ENCODE measurements around the gene ERCC2. TPM values are rescaled to one million over a fixed set of nuclear protein-coding genes. Genes with fewer than 3 reads are reported as not detected.
A peak's percentile ranks its signal among the peaks of the same experiment; 100 is the strongest.

ERCC2 gene
- total and polyA plus RNA-seq, 3 experiments from 2014 or later, result 7.8 to 23.9 (median 22.0) TPM

- Histone ChIP-seq H3K27ac (ENCODE audit: low read depth, low read length) (no peak overlapping the region), H3K27me3 (ENCODE audit: insufficient read depth, low read length, poor library complexity, severe bottlenecking) (no peaks in the 10 kb centered on the region), H3K36me3 (ENCODE audit: insufficient read depth, low read length) (no peaks in the 10 kb centered on the region), H3K9me3 (ENCODE audit: low read length) (no peaks in the 10 kb centered on the region), H3K4me3 (ENCODE audit: low read length) (no peak overlapping the region), H3K4me1 (ENCODE audit: insufficient read depth, low read length) (no peaks in the 10 kb centered on the region)
- peaks cover 4 to 69% (median 7%) of the 10 kb centered on the region in 3 donors for H3K36me3 Mint-ChIP-seq
- POLR2A ChIA-PET, result no interaction called here
- H3K4me3 Mint-ChIP-seq, result no peak overlapping the region
- CTCF ChIA-PET, result no interaction called here
- no peaks in the 10 kb centered on the region for H3K9me3 Mint-ChIP-seq
- H3K4me1 Mint-ChIP-seq, result peaks cover 0 to 6% (median 0%) of the 10 kb centered on the region in 3 donors
- H3K27me3 Mint-ChIP-seq, result no peaks in the 10 kb centered on the region
- H3K27ac Mint-ChIP-seq, result no peak overlapping the region
- DNase-seq, result no peak
Measured at GRCh38 chr19:45356760-45357444, 13.5 kb downstream of the ERCC2 start.

- no peak overlapping the region for H3K4me3 Mint-ChIP-seq
- Histone ChIP-seq H3K27ac (ENCODE audit: low read depth, low read length) (no peak overlapping the region), H3K4me3 (ENCODE audit: low read length) (no peak overlapping the region), H3K36me3 (ENCODE audit: insufficient read depth, low read length) (no peaks in the 10 kb centered on the region), H3K4me1 (ENCODE audit: insufficient read depth, low read length) (no peaks in the 10 kb centered on the region), H3K27me3 (ENCODE audit: insufficient read depth, low read length, poor library complexity, severe bottlenecking) (no peaks in the 10 kb centered on the region), H3K9me3 (ENCODE audit: low read length) (no peaks in the 10 kb centered on the region)
- no peak overlapping the region for H3K27ac Mint-ChIP-seq
- ChIA-PET POLR2A (no interaction called here), CTCF (no interaction called here)
- DNase-seq, result no peak
- H3K27me3 Mint-ChIP-seq, result no peaks in the 10 kb centered on the region
- H3K36me3 Mint-ChIP-seq, result peaks cover 0 to 69% (median 6%) of the 10 kb centered on the region in 3 donors
- H3K9me3 Mint-ChIP-seq, result no peaks in the 10 kb centered on the region
- peaks cover 0 to 6% (median 0%) of the 10 kb centered on the region in 3 donors for H3K4me1 Mint-ChIP-seq
Measured at GRCh38 chr19:45355910-45356309, 14.5 kb downstream of the ERCC2 start.

DNA sequence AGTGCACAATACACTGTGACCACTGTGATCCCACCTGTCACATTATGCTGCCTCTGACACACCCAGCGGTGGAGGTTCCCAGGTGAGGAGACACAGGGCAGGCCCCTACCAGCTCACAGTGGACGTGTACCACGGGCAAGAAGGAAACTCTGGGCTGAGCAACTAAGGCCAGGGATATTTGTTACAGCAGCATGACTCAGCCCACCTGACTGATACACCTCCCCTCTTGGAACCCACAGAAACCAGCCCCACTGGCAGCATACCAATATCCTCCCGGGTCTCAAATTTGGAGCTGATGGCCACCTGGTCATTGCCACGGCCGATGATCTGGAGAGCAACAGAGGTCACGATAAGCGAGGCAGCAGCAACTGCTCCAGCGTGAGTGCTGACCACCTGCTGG, 15.0 kb downstream of the ERCC2 start:
- no peak for DNase-seq
- no peaks in the 10 kb centered on the region for H3K4me1 ChIP-seq (ENCODE audit: insufficient read depth, low read length)
- no peaks in the 10 kb centered on the region for H3K9me3 Mint-ChIP-seq
- peak overlapping the region in 1 of 7 donors; percentile 63 for H3K4me3 Mint-ChIP-seq
- peaks cover 0 to 71% (median 7%) of the 10 kb centered on the region in 3 donors for H3K36me3 Mint-ChIP-seq
- ChIA-PET CTCF (no interaction called here), POLR2A (interaction anchor here (0.5 kb wide), 1 partner anchor 777 kb away, joined by 3 read pairs; no protein-coding TSS in a partner anchor)
- H3K27ac ChIP-seq (ENCODE audit: low read depth, low read length), result no peak overlapping the region
- H3K4me3 ChIP-seq (ENCODE audit: low read length), result no peak overlapping the region
- H3K27me3 Mint-ChIP-seq, result no peaks in the 10 kb centered on the region
- H3K36me3 ChIP-seq (ENCODE audit: insufficient read depth, low read length), result no peaks in the 10 kb centered on the region
- H3K27me3 ChIP-seq (ENCODE audit: insufficient read depth, low read length, poor library complexity, severe bottlenecking), result no peaks in the 10 kb centered on the region
- no peaks in the 10 kb centered on the region for H3K9me3 ChIP-seq (ENCODE audit: low read length)
- H3K27ac Mint-ChIP-seq, result peak overlapping the region in 4 of 8 donors; percentile 22 to 63 (median 32)
- H3K4me1 Mint-ChIP-seq, result peaks cover 0 to 6% (median 0%) of the 10 kb centered on the region in 3 donors

DNA sequence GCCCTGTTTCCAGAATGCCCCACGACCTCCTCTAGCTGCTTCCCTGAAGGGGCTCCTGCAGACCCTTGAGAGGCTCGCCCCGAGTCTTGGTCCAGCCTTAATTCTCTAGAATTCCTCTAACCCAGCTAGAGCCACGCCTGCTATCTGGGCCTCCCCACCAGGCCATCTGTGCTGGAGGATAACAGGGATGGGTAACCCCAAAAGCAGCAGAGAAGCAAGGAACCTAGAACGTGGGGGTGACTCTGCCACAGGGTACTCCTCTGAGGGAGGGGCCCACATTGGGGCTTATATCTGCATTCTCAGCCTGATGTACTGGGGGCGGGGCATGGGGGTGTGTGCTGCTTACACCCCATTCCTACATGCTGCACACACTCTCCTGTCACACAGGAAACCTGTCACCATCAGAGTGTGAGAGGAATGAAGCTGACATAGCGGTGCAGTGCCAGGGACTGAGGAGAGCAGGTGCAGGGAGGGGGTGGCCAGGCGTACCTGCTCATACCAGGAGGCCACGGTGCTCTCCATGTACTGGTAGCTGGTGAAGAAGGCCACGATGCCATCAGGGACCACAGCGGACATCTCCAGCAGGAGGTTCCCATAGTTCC, 16.0 kb downstream of the ERCC2 start:
- Mint-ChIP-seq H3K27ac (peak overlapping the region in 2 of 8 donors; percentile 54 to 63), H3K36me3 (peaks cover 0 to 70% (median 7%) of the 10 kb centered on the region in 3 donors), H3K9me3 (no peaks in the 10 kb centered on the region), H3K4me1 (peaks cover 0 to 6% (median 0%) of the 10 kb centered on the region in 3 donors), H3K27me3 (peaks cover 0 to 1% of the 10 kb centered on the region in 2 donors), H3K4me3 (no peak overlapping the region)
- ChIA-PET POLR2A (no interaction called here), CTCF (no interaction called here)
- Histone ChIP-seq H3K4me1 (ENCODE audit: insufficient read depth, low read length) (no peaks in the 10 kb centered on the region), H3K36me3 (ENCODE audit: insufficient read depth, low read length) (no peaks in the 10 kb centered on the region), H3K9me3 (ENCODE audit: low read length) (no peaks in the 10 kb centered on the region), H3K27me3 (ENCODE audit: insufficient read depth, low read length, poor library complexity, severe bottlenecking) (no peaks in the 10 kb centered on the region), H3K27ac (ENCODE audit: low read depth, low read length) (no peak overlapping the region), H3K4me3 (ENCODE audit: low read length) (no peak overlapping the region)
- no peak for DNase-seq

DNA sequence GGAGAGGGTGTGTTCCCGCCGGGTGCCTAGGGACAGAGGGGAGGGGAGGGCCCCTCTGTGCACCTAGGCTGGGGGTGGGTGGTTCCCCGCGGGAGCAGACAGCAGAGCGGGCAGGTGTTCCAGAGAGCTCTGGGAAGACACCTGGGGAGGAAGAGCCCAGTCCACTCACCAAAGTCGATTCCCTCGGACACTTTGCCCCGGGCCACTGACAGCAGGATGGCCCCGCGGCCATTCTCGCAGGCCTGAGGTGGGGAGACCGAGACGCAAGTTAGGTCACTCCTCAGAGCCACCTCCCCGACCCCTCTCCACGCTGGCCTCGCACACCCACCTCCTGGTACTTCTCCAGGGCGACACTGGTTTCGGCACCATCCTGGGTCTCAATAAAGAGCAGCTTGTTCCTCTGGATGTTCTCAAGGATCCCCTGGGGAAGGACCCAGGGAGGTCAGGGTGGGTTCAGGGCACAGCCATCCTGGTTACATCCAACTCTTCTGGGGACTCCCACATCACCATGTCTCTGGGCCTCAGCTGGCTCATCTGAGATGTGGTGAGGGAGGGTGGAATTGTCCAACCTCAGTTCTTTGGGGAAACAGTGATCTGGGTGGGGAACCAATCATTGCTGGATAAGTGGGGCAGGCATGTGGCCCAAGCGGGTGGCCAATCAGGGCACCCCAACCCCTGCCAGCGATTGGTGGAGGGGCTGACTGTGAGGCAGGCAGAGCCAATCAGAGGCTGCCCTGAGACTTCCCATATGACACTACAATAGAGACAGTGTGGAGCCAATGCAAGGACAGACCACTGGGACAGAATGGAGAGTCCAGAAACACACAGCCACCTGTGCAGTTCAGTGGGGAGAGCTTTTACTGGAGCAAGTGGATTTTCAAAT, 17.2 kb downstream of the ERCC2 start:
- no peaks in the 10 kb centered on the region for H3K9me3 ChIP-seq (ENCODE audit: low read length)
- POLR2A ChIA-PET, result no interaction called here
- peaks cover 0 to 59% (median 7%) of the 10 kb centered on the region in 3 donors for H3K36me3 Mint-ChIP-seq
- CTCF ChIA-PET, result no interaction called here
- H3K4me3 ChIP-seq (ENCODE audit: low read length), result no peak overlapping the region
- H3K4me3 Mint-ChIP-seq, result no peak overlapping the region
- H3K36me3 ChIP-seq (ENCODE audit: insufficient read depth, low read length), result no peaks in the 10 kb centered on the region
- H3K4me1 Mint-ChIP-seq, result peaks cover 0 to 6% (median 0%) of the 10 kb centered on the region in 3 donors
- no peak overlapping the region for H3K27ac Mint-ChIP-seq
- H3K9me3 Mint-ChIP-seq, result no peaks in the 10 kb centered on the region
- no peaks in the 10 kb centered on the region for H3K4me1 ChIP-seq (ENCODE audit: insufficient read depth, low read length)
- H3K27me3 ChIP-seq (ENCODE audit: insufficient read depth, low read length, poor library complexity, severe bottlenecking), result no peaks in the 10 kb centered on the region
- H3K27ac ChIP-seq (ENCODE audit: low read depth, low read length), result no peak overlapping the region
- peaks cover 0 to 1% of the 10 kb centered on the region in 2 donors for H3K27me3 Mint-ChIP-seq
- no peak for DNase-seq

- H3K4me1 Mint-ChIP-seq, result peaks cover 0 to 6% (median 0%) of the 10 kb centered on the region in 3 donors
- H3K36me3 Mint-ChIP-seq, result peaks cover 0 to 54% (median 7%) of the 10 kb centered on the region in 3 donors
- H3K27ac Mint-ChIP-seq, result no peak overlapping the region
- Histone ChIP-seq H3K9me3 (ENCODE audit: low read length) (no peaks in the 10 kb centered on the region), H3K27ac (ENCODE audit: low read depth, low read length) (no peak overlapping the region), H3K4me1 (ENCODE audit: insufficient read depth, low read length) (no peaks in the 10 kb centered on the region), H3K4me3 (ENCODE audit: low read length) (no peak overlapping the region), H3K27me3 (ENCODE audit: insufficient read depth, low read length, poor library complexity, severe bottlenecking) (no peaks in the 10 kb centered on the region), H3K36me3 (ENCODE audit: insufficient read depth, low read length) (no peaks in the 10 kb centered on the region)
- H3K27me3 Mint-ChIP-seq, result peaks cover 0 to 1% of the 10 kb centered on the region in 2 donors
- H3K4me3 Mint-ChIP-seq, result no peak overlapping the region
- H3K9me3 Mint-ChIP-seq, result no peaks in the 10 kb centered on the region
- POLR2A ChIA-PET, result no interaction called here
- DNase-seq, result no peak
- CTCF ChIA-PET, result no interaction called here
Measured at GRCh38 chr19:45352471-45352870, 17.9 kb downstream of the ERCC2 start.

GRCh38 chr19:45352062-45352461, 18.3 kb downstream of the ERCC2 start:
- H3K27ac Mint-ChIP-seq, result no peak overlapping the region
- H3K4me1 Mint-ChIP-seq, result peaks cover 0 to 6% (median 0%) of the 10 kb centered on the region in 3 donors
- H3K9me3 ChIP-seq (ENCODE audit: low read length), result no peaks in the 10 kb centered on the region
- peaks cover 0 to 1% of the 10 kb centered on the region in 2 donors for H3K27me3 Mint-ChIP-seq
- H3K27ac ChIP-seq (ENCODE audit: low read depth, low read length), result no peak overlapping the region
- no peaks in the 10 kb centered on the region for H3K4me1 ChIP-seq (ENCODE audit: insufficient read depth, low read length)
- H3K4me3 ChIP-seq (ENCODE audit: low read length), result no peak overlapping the region
- no peak overlapping the region for H3K4me3 Mint-ChIP-seq
- no peaks in the 10 kb centered on the region for H3K9me3 Mint-ChIP-seq
- ChIA-PET CTCF (no interaction called here), POLR2A (no interaction called here)
- H3K36me3 ChIP-seq (ENCODE audit: insufficient read depth, low read length), result no peaks in the 10 kb centered on the region
- H3K27me3 ChIP-seq (ENCODE audit: insufficient read depth, low read length, poor library complexity, severe bottlenecking), result no peaks in the 10 kb centered on the region
- no peak for DNase-seq
- H3K36me3 Mint-ChIP-seq, result peaks cover 0 to 51% (median 7%) of the 10 kb centered on the region in 3 donors

Data from CD8-positive, alpha-beta memory T cell (primary cell).